KOPT-K1 (cell line): ENCODE data around the gene STIM1.
A peak's percentile ranks its signal among the peaks of the same experiment; 100 is the strongest.

ENCODE experiments used
- H3K27ac ChIP-seq: fragments of 200-600 bp; sonication (generic); 2 replicates; pipeline ENCODE4 v1.5.1; 2016; ENCODE audit warnings: antibody characterized with exemption, mild to moderate bottlenecking, low read depth, low read length; ENCODE audit not compliant: poor library complexity, severe bottlenecking
- H3K36me3 ChIP-seq: fragments of 200-600 bp; sonication (generic); 2 replicates; pipeline ENCODE4 v1.5.1; 2017; ENCODE audit warnings: antibody characterized with exemption, mild to moderate bottlenecking, low read length, moderate library complexity; ENCODE audit not compliant: insufficient read depth
- H3K9me3 ChIP-seq: fragments of 200-600 bp; sonication (generic); 2 replicates; pipeline ENCODE4 v1.5.1; 2017; ENCODE audit warnings: antibody characterized with exemption, low read length, mild to moderate bottlenecking; ENCODE audit not compliant: insufficient read depth, poor library complexity, severe bottlenecking

The STIM1 gene

GRCh38 chr11:3823762-3824506 is 31.5 kb upstream of the STIM1 start:
- Histone ChIP-seq H3K36me3 (peaks cover 56% of the 10 kb centered on the region), H3K27ac (no peak overlapping the region), H3K9me3 (no peaks in the 10 kb centered on the region)

- H3K27ac ChIP-seq: no peak overlapping the region
- H3K36me3 ChIP-seq: peaks cover 66% of the 10 kb centered on the region
- H3K9me3 ChIP-seq: no peaks in the 10 kb centered on the region
Observed at GRCh38 chr11:3824714-3825472, 30.6 kb upstream of the STIM1 start.

- no peak overlapping the region for H3K27ac ChIP-seq
- peaks cover 73% of the 10 kb centered on the region for H3K36me3 ChIP-seq
- H3K9me3 ChIP-seq: no peaks in the 10 kb centered on the region
Observed at GRCh38 chr11:3825473-3826154, 29.9 kb upstream of the STIM1 start.

GRCh38 chr11:3826721-3827120 is 28.7 kb upstream of the STIM1 start:
- Histone ChIP-seq H3K36me3 (peaks cover 84% of the 10 kb centered on the region), H3K9me3 (no peaks in the 10 kb centered on the region), H3K27ac (no peak overlapping the region)

GRCh38 chr11:3827434-3828186 is 27.9 kb upstream of the STIM1 start:
- Histone ChIP-seq H3K27ac (no peak overlapping the region), H3K36me3 (peaks cover 93% of the 10 kb centered on the region), H3K9me3 (no peaks in the 10 kb centered on the region)

- Histone ChIP-seq H3K27ac (no peak overlapping the region), H3K9me3 (no peaks in the 10 kb centered on the region), H3K36me3 (peaks cover 98% of the 10 kb centered on the region)
Observed at GRCh38 chr11:3830088-3830487, 25.4 kb upstream of the STIM1 start.

GRCh38 chr11:3830730-3831129 is 24.7 kb upstream of the STIM1 start:
- Histone ChIP-seq H3K36me3 (peaks cover 98% of the 10 kb centered on the region), H3K9me3 (no peaks in the 10 kb centered on the region), H3K27ac (no peak overlapping the region)

GRCh38 chr11:3831378-3832239 is 23.9 kb upstream of the STIM1 start:
- no peaks in the 10 kb centered on the region for H3K9me3 ChIP-seq
- H3K36me3 ChIP-seq: peaks cover 96% of the 10 kb centered on the region
- H3K27ac ChIP-seq: no peak overlapping the region

GRCh38 chr11:3832816-3833215 is 22.6 kb upstream of the STIM1 start:
- H3K9me3 ChIP-seq: no peaks in the 10 kb centered on the region
- no peak overlapping the region for H3K27ac ChIP-seq
- peaks cover 88% of the 10 kb centered on the region for H3K36me3 ChIP-seq

GRCh38 chr11:3833449-3833848 is 22.0 kb upstream of the STIM1 start:
- no peak overlapping the region for H3K27ac ChIP-seq
- H3K36me3 ChIP-seq: peaks cover 89% of the 10 kb centered on the region
- H3K9me3 ChIP-seq: no peaks in the 10 kb centered on the region

- H3K36me3 ChIP-seq: peaks cover 82% of the 10 kb centered on the region
- H3K9me3 ChIP-seq: no peaks in the 10 kb centered on the region
- H3K27ac ChIP-seq: peak overlapping the region; percentile 88
Observed at GRCh38 chr11:3834349-3834663, 21.2 kb upstream of the STIM1 start.

GRCh38 chr11:3834664-3835461 is 20.6 kb upstream of the STIM1 start:
- Histone ChIP-seq H3K9me3 (no peaks in the 10 kb centered on the region), H3K36me3 (peaks cover 77% of the 10 kb centered on the region), H3K27ac (peak overlapping the region; percentile 88)

- H3K27ac ChIP-seq: peak overlapping the region; percentile 88
- peaks cover 68% of the 10 kb centered on the region for H3K36me3 ChIP-seq
Observed at GRCh38 chr11:3835751-3836150, 19.7 kb upstream of the STIM1 start.

More at GRCh38 chr11:3835751-3836150, 19.7 kb upstream of the STIM1 start:
- H3K9me3 ChIP-seq: no peaks in the 10 kb centered on the region
